GM15510 (cell line): ENCODE data around the gene C2CD3.

Experiments used
- POLR2A ChIP-seq: IDR thresholded peaks from 3 replicates; pipeline ENCODE4 v1.6.1; 2011; ENCODE audit warnings: borderline replicate concordance; ENCODE audit not compliant: insufficient read length; ENCODE audit errors: extremely low read depth

Gene C2CD3

DNA sequence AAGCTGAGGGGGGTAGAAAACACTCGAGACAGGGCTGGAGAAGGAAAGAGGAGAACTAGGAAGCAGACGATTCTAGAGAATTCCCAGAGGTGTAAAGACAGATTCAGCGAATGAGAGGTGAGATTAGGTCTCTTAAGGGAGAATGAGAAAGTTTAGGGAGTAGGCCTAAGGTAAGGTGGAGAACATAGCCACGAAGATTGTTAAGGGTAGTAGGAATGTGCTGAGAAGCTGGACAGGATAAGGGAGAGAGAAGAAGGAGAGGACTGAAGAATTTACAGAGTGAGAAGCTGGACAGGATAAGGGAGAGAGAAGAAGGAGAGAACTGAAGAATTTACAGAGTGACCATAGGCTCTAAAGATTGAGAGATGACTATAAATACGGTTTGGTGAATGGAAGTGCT is 1.2 kb upstream of the C2CD3 start:
- no peak for TF ChIP-seq POLR2A

- TF ChIP-seq POLR2A = no peak
Observed at GRCh38 chr11:74171630-74171968, 797 bp upstream of the C2CD3 start.

- no peak for TF ChIP-seq POLR2A
Observed at GRCh38 chr11:74169738-74170458, 904 bp downstream of the C2CD3 start.

GRCh38 chr11:74168838-74169237 is 2.0 kb downstream of the C2CD3 start:
- TF ChIP-seq POLR2A = no peak

DNA sequence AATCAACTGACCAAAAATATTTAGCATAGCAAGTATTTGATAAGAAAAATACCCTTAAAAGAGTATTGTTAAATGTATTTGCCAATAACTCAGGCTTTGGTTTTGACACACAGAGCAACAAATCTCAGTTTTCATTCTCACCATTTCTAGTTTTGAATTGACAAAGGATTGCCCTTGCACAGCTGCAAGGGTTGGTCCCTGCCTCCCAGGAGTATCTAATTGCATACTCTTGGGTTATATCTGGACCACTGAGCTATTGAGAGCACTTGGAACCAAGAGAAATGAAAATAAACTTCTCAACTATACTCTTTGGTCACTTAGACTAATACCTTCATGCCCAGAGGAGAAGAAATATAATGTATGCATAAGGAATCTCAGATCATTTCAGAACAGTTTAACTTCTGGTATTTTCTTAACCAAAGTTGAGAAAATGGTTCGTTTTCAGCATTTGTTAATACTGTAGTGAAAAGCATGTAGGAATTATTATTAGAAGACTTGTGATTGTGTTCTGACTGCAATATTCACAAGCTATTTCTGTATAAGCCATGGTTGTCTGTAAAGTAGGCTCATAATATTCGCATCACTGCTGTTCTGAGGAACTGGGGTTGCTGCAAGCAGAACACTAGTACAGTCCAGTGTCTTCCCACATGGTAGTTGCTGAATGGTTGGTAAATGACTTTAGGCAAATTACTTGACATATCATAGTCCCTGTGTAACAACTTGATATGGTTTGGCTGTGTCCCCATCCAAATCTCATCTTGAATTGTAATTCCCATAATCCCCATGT is 7.9 kb downstream of the C2CD3 start:
- no peak for TF ChIP-seq POLR2A

GRCh38 chr11:74159642-74160041 is 11.2 kb downstream of the C2CD3 start:
- TF ChIP-seq POLR2A = no peak

DNA sequence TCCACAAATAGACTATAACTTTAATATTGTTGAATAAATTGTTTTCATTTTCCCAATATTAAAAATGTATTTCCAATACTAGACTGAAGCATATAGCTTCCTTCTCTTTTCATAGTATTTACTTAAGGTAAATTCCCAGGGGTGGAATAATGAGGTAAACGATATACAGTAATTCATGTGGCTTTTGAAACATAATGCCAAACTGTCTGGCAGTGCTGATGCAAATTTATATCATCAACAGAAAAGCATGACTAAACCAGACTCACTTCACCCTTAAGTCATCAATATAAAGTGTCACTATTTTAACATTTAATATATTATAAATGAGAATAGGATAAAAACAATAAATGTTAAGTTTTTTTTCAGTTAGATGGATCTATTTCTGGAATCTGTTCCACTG is 13.6 kb downstream of the C2CD3 start:
- no peak for TF ChIP-seq POLR2A

DNA sequence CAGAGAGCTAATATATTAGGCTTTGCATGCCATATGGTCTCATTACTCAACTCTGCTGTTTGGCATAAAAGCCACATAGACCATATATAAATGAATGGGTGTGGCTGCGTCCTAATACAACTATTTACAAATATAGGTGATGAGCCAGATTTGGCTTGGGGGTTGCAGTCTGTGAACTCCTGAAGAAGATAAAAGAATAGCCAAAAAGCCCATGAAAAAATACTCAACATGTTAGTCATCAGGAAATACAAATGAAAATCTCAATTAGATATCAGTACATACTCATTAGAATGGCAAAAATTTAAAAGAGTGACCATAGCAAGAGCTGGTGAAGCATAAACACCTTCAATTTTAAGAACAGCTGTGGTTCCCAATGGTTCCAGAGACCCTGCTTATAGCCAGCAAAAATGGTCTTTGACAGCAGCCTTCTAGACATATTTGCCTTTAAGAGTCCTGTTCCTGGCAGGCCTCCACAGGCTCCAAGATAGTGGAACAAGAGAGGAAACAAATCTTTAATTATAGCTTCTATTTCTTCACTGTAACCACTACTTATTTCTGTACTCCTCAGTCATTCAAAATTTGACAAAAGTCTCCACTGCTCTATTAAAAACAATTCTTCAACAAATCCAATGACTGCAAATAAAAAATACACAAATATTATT is 16.1 kb downstream of the C2CD3 start:
- no peak for TF ChIP-seq POLR2A

GRCh38 chr11:74153224-74153623 is 17.6 kb downstream of the C2CD3 start:
- TF ChIP-seq POLR2A = no peak

GRCh38 chr11:74147199-74147929 is 23.4 kb downstream of the C2CD3 start:
- TF ChIP-seq POLR2A = no peak

- no peak for TF ChIP-seq POLR2A
Observed at GRCh38 chr11:74144592-74144991, 26.2 kb downstream of the C2CD3 start.

- no peak for TF ChIP-seq POLR2A
Observed at GRCh38 chr11:74142624-74143023, 28.2 kb downstream of the C2CD3 start.

DNA sequence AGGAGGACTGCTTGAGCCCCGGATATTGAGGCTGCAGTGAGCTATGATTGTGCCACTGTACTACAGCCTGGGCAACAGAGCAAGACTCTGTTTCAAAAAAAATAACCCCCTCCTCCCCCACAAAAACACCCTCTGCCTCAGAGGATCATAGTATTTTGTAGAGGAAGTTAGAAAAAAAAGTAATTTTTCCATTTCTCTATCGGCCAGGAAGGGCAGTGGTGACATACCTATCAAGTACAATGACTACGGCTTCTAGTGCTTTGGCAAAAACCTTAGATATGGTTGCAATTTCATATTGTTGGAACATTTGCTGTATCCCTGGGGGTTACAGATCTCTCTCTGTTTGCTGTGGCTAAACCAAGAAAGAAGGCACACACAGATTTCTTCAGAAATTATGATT is 28.9 kb downstream of the C2CD3 start:
- TF ChIP-seq POLR2A = no peak

DNA sequence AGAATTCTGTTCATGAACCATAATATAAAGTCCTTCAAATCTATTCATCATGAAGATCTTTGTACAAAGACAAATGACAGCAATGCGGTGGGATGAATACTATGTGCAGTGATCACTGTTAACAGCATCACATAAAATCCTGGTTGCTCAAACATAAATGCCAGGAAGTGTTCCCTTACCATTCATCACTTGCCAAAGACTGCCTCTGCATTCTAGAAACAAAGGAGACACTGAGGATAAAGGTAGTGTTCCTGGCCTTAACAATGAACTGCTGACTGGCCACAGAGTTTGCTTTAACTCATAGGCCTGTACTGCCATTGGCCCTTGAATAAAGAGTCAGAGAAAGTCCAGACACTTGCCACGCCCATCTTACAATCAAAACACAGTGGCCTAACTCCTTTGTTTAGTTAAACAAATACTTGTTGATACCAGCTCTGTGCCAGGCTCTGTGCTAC is 29.5 kb downstream of the C2CD3 start:
- TF ChIP-seq POLR2A = no peak
